Osteoblast (primary cell): Measurements from ENCODE around the gene NCAM1. TPM values are rescaled to one million over a fixed set of nuclear protein-coding genes. Genes with fewer than 3 reads are reported as not detected.

ENCODE experiments used
- DNase-seq: peaks from one replicate; pipeline ENCODE4 v3.0.0; 2011; ENCODE audit warnings: low spot score, mixed read lengths; ENCODE audit not compliant: insufficient read length; ENCODE audit errors: missing footprints
- H2AFZ ChIP-seq: 2 replicates; pipeline ENCODE4 v1.6.0; 2011; ENCODE audit warnings: mild to moderate bottlenecking, low read length
- H3K27ac ChIP-seq: 2 replicates; pipeline ENCODE4 v1.5.1; 2011; ENCODE audit warnings: mild to moderate bottlenecking, low read depth, low read length, moderate library complexity
- H3K27me3 ChIP-seq: 2 replicates; pipeline ENCODE4 v1.6.0; 2012; ENCODE audit warnings: mild to moderate bottlenecking, control low read depth, inconsistent platforms, low read length, moderate library complexity; ENCODE audit not compliant: insufficient read depth
- H3K36me3 ChIP-seq: 2 replicates; pipeline ENCODE4 v1.5.1; 2011; ENCODE audit warnings: mild to moderate bottlenecking, low read length, control low read depth, moderate library complexity; ENCODE audit not compliant: insufficient read depth
- H3K4me1 ChIP-seq: 2 replicates; pipeline ENCODE4 v1.5.1; 2011; ENCODE audit warnings: mild to moderate bottlenecking, low read length, control low read depth, moderate library complexity; ENCODE audit not compliant: insufficient read depth
- H3K4me2 ChIP-seq: 2 replicates; pipeline ENCODE4 v1.6.0; 2011; ENCODE audit warnings: mild to moderate bottlenecking, low read length; ENCODE audit not compliant: insufficient read depth
- H3K4me3 ChIP-seq: fragments of 200-600 bp; sonication (generic); 3 replicates; pipeline ENCODE4 v1.5.1; 2012; ENCODE audit warnings: mild to moderate bottlenecking, low read length, inconsistent platforms; ENCODE audit not compliant: insufficient read depth
- H3K79me2 ChIP-seq: 2 replicates; pipeline ENCODE4 v1.6.0; 2012; ENCODE audit warnings: mild to moderate bottlenecking, low read length, control low read depth, inconsistent platforms; ENCODE audit not compliant: insufficient read depth
- H3K9me3 ChIP-seq: 2 replicates; pipeline ENCODE4 v1.5.1; 2011; ENCODE audit warnings: low read depth, low read length, control low read depth
- H4K20me1 ChIP-seq: 2 replicates; pipeline ENCODE4 v1.6.0; 2012; ENCODE audit warnings: mild to moderate bottlenecking, low read length, control low read depth; ENCODE audit not compliant: insufficient read depth
- total RNA-seq: library from RNA; depleted of rRNA; stranded (reverse); fragments of >200 nt; gene quantifications from 2 replicates; pipeline ENCODE4 v1.2.3, GENCODE V29; 2012
- TF ChIP-seq, protein P1 (sequence below): IDR thresholded peaks from 2 replicates; pipeline ENCODE4 v1.5.1; 2011; ENCODE audit warnings: mild to moderate bottlenecking, low read depth, low read length, moderate library complexity; ENCODE audit errors: extremely low read depth

Gene NCAM1
- total RNA-seq, 1 donor = 2.2 TPM

DNA sequence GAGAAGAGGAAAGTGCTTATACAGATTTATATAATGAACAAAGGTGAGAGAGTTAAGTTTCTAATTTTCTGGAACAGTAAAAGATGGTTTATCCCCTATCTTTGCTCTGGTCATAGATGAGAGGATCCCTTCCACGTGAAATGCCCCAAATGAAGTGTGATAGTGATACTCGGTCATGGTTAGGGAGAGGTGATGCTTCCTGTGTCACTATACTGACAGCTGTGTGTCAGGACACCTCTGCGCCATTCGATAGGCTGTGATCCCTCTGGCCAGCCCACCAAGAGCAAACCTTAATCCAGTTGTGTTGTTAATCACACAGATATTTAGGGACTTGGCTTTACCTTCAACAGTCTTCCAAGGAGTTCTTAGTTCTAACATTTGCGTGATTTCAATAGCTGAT, 57.7 kb downstream of the NCAM1 start:
- Histone ChIP-seq H3K4me1 (no peaks in the 10 kb centered on the region), H4K20me1 (no peaks in the 10 kb centered on the region), H3K79me2 (no peaks in the 10 kb centered on the region), H2AFZ (no peak overlapping the region), H3K9me3 (no peaks in the 10 kb centered on the region), H3K27me3 (no peaks in the 10 kb centered on the region), H3K4me3 (no peak overlapping the region), H3K4me2 (no peak overlapping the region), H3K27ac (no peak overlapping the region), H3K36me3 (no peaks in the 10 kb centered on the region)
- no peak for DNase-seq
- TF ChIP-seq, protein P1, sequence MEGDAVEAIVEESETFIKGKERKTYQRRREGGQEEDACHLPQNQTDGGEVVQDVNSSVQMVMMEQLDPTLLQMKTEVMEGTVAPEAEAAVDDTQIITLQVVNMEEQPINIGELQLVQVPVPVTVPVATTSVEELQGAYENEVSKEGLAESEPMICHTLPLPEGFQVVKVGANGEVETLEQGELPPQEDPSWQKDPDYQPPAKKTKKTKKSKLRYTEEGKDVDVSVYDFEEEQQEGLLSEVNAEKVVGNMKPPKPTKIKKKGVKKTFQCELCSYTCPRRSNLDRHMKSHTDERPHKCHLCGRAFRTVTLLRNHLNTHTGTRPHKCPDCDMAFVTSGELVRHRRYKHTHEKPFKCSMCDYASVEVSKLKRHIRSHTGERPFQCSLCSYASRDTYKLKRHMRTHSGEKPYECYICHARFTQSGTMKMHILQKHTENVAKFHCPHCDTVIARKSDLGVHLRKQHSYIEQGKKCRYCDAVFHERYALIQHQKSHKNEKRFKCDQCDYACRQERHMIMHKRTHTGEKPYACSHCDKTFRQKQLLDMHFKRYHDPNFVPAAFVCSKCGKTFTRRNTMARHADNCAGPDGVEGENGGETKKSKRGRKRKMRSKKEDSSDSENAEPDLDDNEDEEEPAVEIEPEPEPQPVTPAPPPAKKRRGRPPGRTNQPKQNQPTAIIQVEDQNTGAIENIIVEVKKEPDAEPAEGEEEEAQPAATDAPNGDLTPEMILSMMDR = no peak

DNA sequence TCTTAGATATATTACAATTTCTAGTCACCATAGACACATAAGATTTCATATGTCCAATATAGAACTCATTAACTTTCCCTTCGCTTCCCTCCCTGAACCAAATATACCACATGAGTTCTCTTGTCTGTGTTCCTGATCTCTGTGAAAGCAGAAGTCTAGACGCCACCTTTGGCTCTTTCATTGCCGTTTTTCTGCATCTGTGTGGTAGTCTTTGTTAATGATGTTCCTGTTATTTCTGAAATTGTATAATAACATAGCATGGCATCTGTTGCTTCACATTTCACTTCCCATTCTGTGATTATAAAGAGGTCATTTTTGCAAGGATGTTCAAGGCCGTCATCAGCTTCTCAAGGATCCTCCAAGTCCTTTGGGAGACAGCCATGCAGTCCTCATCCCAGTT, 58.5 kb downstream of the NCAM1 start:
- TF ChIP-seq, protein P1 = no peak

DNA sequence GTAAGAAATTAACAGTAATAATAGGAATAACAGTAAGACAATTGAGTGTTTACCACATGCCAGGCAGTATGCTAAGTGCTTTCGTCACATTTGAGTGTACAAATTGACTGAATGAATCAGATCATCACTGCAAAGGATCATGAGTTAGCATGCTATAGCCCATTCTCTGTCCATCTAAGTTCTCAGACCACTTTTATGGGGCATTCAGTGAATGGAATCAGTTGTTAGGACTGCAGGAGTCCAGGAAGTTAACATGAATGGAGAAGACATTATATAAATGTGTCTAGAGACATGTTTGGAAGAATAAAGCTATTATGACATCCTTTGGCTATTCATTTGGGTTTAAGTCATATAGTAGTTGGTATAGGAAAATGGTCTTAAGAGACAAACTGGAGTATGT, 59.9 kb downstream of the NCAM1 start:
- Histone ChIP-seq H3K4me2 (no peak overlapping the region), H2AFZ (no peak overlapping the region), H3K27me3 (no peaks in the 10 kb centered on the region), H3K27ac (no peak overlapping the region), H3K9me3 (no peaks in the 10 kb centered on the region), H4K20me1 (no peaks in the 10 kb centered on the region), H3K4me1 (no peaks in the 10 kb centered on the region), H3K79me2 (no peaks in the 10 kb centered on the region), H3K36me3 (no peaks in the 10 kb centered on the region), H3K4me3 (no peak overlapping the region)
- TF ChIP-seq, protein P1 = no peak
- DNase-seq = no peak

More for the DNA sequence above, 58.5 kb downstream of the NCAM1 start:
- no peak overlapping the region for H3K4me2 ChIP-seq
- H3K4me3 ChIP-seq = no peak overlapping the region
- no peaks in the 10 kb centered on the region for H3K9me3 ChIP-seq
- no peaks in the 10 kb centered on the region for H3K79me2 ChIP-seq
- no peak overlapping the region for H2AFZ ChIP-seq
- DNase-seq = no peak
- H3K27me3 ChIP-seq = no peaks in the 10 kb centered on the region
- H3K4me1 ChIP-seq = no peaks in the 10 kb centered on the region
- H3K36me3 ChIP-seq = no peaks in the 10 kb centered on the region
- H3K27ac ChIP-seq = no peak overlapping the region
- H4K20me1 ChIP-seq = no peaks in the 10 kb centered on the region

DNA sequence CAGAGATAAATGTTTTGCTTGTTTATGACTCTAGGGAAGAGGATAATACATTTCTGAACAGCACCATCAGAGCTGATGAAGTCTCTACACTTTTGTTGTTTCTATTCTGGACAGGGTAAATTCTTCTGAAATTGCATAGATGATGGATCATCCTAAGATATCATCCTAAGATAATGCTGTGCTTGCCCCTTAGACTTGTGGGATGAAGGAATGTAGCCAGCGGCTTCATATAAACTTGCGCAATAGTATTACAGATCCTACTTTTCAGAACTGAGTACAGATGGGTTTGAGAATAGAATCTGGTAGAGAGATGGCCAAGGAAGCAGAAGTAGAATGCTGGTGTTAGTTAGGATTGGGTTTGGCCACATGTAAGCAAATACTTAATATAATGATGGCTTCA, 61.0 kb downstream of the NCAM1 start:
- Histone ChIP-seq H2AFZ (no peak overlapping the region), H3K9me3 (no peaks in the 10 kb centered on the region), H3K4me2 (no peak overlapping the region), H3K4me3 (no peak overlapping the region), H3K36me3 (no peaks in the 10 kb centered on the region), H3K4me1 (no peaks in the 10 kb centered on the region), H3K27me3 (no peaks in the 10 kb centered on the region), H4K20me1 (no peaks in the 10 kb centered on the region), H3K27ac (no peak overlapping the region), H3K79me2 (no peaks in the 10 kb centered on the region)
- TF ChIP-seq, protein P1 = no peak
- no peak for DNase-seq
